Stimulated activated CD8-positive, alpha-beta memory T cell treated with anti-CD3 and anti-CD28 coated beads, Interleukin-15, amount 100 ng/mL, for 1 hour (primary cell): ENCODE data around the gene KCNIP3.

ENCODE experiments used
- DNase-seq: peaks from one replicate; pipeline ENCODE4 v3.0.0-alpha.2; 2020; ENCODE audit warnings: low read depth

KCNIP3 gene

DNA sequence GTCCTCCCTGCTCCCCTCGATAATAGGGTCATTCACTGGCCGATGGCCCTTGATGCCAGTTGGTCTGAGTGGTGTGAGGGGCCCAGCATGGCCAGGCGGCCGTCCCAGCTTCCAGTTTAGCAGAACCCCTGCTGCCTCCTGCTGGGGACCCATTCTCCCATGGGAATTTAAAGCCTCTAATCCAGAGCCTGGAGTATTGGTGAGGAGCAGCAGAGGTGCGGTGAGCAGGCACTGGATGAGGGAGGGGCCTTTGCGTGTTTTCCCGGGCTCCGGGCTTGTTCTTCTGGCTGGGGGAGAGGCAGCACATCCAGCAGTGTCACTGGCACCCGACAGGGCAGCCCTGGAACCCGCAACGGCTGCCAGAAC, 17.4 kb downstream of the KCNIP3 start:
- DNase-seq = no peak

DNA sequence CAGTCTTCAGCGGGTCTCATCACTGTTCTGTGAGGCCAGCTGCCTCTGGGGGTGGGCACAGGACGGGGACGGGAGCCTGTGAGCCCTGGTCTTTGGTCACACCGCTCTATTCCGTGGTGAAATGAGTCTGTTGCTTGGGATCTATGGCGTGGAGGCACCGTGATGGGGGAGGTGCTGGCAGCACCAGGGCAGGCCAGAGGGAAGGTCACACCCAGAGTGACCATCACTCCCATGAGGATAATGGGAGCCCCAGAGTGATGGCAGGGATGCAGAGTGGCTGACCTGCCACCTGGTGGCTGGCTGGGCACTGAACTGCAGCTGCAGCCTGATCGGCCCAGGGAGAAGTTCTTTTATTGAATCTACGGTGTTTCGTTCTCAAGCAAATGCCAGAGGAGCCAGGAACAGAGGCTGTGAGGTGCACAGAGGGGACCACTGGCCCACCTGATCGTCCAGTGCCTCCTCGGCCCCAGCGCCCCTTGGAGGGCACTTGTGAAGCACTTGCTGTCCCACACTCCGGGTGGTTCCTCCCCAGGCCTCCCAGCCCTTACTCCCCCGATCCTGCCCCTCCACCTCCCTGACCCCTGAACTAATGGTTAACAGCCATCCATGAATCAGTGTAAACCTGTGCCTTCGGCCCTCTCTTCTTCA, 17.9 kb downstream of the KCNIP3 start:
- no peak for DNase-seq

DNA sequence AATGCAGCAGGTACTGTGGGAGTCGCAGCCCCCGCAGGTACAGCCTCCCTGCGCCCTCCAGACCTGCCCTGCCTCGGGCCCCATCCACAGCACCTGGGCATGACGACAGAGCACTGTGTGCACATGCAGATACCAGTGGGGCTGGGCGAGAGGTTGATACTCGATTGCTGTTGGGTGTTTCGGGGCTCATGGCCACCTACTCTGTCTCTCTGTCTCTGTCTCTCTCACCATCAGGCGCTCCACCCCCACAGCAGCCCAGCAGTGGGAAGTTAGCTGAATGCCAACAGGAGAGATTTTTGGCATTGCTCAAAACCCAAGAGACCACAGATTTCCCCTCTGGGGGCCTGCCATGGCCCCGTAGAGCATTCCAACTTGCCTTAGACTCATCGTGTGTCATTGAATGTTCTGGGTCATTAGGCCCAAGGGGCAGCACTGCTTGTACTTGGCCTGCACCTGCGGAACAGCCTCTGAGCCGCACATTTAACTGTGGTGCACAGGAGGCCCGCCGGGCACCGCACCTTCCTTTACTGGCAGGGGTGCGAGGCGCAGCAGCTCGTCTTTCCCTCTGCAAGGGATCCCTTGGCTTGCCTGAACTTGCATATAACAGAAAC, 18.8 kb downstream of the KCNIP3 start:
- DNase-seq = no peak

DNA sequence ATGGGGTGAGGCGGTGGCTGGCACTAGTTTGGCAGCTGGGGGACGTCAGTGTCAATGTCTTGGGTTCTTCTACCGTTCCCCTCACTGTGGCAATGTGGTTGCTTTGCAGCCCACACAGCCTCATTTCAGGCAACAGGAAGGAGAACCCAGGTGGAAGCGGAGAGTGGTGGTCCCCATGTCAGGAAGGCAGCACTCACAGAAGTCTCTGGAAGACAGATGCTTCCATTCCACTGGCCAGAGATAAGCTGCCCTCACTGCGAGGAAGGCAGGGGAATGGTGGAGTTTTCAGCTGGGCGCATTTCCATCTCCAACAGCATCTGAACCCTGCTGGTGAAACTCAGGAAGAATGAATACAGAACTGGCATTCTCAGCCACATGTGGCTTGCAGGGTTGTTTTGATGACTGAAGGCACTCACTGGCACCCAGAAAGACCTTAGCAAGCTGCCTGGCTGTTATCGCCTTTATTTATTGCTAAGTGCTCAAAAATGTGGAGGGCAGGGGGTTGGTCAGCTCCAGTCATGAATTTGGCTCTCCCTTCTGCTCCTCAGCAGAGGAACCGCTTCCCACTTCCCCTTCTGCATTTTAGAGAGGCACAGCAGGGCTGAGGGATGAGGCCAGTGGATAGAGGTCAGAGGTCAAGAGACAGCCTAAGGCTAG, 19.4 kb downstream of the KCNIP3 start:
- DNase-seq = no peak

DNA sequence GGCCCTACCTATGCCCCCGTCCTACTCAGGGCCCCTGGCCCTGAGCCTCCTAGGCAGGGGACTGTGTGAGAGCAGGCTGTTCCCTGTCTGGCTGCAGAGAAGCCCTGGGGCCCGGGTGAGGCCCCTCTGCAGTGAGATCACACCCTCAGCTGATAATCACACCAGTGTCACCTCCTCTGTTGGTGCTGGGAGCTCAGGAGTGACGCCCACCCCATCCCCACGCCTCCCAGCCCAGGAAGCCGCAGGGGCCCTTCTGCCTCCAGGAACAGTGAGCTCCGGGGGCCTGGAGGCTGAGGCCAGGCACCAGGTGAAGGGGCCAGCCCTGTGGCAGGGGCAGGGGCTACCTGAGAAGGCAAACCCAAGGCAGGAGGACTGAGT, 20.0 kb downstream of the KCNIP3 start:
- DNase-seq = no peak

DNA sequence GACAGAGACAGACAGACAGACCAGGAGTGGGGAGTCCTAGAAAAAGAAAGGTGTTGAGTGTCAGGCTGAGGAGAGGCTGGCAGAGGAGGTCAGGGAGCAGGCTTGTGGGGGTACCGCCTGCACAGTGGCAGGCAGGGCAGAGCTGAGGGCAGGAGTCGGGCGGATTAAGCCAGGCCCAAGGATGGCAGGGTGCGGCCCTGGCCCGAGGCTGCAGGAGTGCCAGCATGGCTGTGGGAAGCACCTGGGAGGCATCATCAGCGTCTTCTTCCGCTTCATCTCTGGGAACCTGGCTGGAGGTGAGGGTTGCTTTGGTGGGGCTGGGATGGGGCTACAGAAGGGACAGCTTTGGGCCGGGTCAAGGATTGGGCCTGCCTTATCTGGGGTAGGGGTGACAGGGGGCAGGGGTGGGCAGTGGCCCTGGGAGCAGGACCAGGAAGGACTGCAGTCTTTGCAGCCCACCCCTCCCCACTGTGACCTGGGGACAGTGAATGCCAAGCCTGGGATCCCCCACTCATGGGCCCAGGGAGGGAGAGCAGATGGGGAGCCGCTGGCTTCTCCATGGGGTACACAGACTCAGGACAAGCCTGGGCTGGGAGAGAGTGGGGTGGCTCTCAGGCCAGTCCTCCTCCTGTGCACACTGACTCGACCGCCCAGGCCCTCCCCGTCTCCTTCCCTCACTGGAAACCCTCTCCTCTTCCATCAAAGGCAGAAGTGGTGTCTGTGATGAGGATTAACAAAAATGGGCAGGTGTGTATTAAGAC, 20.7 kb downstream of the KCNIP3 start:
- DNase-seq = no peak

DNA sequence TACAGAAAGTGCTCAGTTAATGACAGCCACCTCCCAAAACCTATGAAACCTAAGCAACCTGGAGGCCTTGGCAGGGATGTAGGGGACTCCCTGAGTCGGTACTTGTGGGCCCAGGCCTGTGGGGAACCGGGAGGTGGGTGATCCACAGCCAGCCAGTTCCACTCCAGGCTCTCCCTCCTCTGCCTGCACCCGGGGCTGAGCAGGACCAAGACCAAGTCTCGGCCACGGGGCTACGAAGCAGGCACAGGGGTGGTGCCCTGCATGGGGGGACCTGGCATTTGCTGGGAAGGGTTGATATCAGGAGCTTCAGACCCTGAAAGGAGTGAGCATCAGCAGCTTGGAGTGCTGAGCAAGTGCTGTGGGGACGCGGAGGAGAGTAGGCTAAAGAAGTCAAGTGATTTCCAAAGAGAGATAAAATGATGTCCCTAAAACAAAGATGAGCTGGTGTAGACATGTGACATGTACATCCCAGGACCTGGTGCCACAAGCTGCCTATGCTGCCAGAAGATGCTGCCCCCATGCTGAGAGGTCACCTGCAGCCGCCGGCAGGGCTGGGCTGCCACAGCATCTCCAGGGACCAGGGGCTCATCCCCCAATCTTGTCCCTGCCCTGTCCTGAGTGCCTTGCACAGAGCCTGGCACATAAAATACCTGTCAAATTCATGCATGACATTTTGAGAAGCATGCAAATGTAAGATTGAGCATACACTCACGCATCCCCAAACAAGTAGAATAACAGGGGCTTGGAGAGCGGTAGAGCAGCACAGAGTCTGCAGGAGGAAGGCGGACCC, 21.5 kb downstream of the KCNIP3 start:
- no peak for DNase-seq

DNA sequence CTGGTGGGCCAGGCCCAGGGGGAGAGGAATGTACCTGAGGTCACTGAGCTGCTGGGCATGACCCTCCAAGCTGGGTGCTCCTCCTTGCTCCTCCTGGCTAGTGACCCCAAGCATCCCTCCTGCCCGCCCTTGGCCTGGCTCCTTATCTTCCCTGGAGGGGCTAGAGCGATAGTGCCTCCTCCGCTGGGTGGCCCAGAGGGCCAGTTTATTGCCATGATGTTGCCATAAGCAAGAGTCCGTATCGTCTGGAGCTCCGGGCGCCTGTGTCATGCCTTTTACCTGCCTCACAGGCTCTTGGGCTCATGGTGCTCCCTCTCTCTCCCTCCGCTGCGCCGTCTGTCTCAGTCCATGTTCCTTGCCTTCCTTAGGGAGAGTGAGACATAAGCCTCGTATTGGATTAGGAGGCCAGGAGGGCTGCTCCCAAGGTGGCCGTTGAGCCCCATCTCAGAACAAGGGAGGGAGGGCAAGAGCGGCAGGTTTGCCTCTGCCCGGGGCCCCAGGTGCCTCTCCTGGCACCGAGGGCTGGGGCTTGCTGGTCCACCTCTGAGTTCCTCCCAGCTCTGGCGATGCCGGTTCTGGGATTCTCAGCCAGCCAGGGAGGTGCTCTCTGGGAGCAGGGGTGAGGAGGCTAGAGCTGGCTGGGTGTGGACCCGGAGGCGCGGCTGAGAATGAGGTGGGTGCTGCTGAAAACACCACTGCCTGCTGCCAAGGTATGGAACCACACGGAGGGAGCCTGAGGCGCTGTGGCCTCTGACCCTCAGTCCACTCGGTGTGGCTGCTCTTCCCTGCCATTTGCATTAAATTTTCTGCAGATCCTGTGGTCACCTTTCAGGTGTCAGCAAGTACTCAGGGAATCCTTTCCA, 22.6 kb downstream of the KCNIP3 start:
- DNase-seq = no peak

DNA sequence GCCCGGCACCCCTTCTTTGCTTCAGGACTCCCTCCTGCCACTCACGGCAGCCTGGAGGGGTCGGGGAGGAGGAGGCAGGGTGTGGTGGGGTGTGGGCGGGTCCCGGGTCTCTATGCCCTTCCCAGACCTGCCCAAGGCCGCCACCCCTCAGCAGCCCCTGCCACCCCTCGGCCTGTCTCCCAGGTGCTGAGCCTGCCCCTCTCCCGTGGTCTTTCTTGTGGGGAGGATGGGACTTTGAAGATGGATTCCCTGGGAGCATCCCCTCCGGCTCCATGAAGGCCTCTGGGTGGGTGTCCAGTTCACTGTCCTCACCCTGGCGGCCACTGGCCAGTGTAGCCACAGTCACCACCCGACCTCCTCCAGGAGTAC, 23.2 kb downstream of the KCNIP3 start:
- DNase-seq = no peak

DNA sequence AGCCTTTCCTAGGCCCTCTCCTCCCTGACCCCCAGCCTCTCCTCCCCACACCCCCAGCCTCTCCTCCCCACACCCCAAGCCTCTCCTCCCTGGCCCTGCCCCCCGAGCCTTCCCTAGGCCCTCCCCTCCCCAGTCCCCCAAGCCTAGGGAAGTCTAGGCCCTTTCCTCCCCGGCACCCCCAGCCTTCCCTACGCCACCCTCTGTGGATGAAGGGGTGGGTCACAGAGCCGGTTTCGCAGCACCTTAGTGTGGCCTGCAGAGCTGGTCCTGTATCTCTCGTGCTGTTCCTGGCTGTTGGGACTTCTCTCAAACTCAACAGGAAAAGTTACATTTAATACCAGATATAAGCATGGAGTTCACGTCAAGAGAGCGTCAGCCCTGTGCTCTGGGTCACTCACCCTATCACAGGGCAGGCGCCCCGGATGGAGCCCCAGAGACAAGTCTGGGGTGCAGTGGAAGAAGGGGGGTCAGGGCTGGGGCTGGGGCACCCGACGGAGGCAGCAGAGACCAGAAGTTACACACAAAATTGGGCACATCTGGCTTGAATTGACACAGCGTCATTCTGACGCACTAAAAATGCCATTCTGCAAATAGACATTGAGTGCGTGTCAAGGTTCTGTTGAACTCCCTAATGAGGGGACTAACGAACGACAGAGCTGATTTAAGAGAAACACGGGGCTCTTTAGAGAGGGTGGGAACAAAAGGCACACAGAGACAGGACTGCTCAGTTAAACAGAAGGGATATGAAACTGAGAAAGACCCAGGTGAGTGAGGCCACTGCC, 24.0 kb downstream of the KCNIP3 start:
- no peak for DNase-seq

DNA sequence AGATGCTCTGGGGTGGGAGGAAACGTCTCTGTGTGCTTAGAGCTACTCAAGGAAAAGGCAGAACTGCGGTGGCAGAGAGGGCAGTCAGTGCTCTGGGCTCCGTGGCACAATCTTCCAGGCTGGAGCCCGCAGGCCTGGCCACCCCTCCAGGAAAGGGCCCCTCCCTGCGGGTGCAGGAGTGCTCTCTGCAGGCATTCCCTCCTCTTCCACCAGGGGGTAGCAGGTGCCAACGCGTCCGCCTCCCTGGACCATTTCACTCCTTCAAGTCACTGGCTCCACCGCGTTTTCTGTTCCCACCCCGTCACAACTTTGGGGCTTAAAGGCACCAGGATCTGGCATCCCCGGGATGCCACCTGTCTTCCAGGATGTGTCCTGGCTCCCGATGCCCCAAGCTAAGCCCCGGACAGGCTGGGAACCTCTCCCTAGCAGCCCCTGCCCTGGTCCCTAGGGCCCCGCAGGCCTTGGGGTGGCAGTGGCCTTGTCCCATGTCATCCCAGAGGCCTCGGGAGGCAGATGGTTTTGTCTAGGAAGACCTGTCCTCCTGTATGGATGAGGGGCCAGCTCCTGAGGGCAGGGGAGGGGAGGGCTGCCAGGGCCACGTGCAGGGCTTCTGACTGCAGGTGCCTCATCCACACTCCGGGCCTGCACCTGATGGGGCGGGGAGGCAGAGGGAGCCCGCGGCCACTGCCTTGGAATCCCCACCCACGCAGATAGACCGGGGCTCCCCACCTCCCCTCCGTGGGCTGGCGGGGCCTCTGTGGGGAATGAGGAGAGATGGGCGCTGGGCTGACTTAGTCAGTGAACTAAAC, 26.4 kb downstream of the KCNIP3 start:
- no peak for DNase-seq

DNA sequence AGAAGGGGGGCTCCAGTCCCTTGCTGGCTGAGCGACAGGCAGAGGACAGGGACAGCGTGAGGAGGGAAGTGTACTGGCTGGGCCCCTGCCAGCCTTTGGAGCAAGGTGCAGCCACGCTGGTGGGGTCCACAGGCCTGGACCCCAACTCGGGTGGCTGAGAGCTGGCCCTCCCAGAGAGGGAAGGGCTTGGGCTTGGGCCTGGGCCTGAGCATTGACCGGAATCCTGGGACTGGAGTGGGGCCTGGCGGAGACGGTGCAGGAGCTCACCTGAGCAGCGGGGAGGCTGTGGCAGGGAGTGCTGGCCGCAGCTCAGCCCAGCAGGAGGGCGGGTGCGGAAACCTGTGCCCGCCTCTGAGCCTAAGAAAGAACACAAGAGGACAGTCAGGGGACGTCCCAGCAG, 27.9 kb downstream of the KCNIP3 start:
- DNase-seq = no peak

DNA sequence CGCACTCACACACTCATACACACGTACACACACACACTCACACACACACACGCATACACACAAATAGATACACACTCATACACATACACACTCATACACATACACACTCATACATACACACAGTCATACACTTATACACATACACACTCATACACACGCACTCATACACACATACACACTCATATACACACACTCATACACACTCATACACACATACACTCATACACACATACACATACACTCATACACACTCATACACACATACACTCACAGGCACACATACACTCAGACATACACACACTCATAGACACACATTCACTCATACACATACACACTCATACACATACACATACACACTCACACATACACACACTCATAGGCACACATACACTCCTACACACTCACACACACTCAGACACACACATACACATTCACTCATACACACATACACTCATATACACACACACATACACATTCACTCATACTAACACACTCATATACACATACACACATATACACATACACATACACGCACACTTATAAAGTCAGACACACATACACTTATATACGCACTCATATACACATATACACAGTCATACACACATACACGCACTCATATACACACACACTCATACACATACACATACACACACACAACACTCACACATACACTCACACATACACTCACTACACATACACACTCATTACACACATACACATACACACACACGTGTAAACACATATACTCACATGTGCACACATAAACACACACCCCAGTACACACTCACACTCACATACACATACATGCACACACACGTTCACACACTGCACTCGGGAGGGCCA, 28.7 kb downstream of the KCNIP3 start:
- DNase-seq = no peak

DNA sequence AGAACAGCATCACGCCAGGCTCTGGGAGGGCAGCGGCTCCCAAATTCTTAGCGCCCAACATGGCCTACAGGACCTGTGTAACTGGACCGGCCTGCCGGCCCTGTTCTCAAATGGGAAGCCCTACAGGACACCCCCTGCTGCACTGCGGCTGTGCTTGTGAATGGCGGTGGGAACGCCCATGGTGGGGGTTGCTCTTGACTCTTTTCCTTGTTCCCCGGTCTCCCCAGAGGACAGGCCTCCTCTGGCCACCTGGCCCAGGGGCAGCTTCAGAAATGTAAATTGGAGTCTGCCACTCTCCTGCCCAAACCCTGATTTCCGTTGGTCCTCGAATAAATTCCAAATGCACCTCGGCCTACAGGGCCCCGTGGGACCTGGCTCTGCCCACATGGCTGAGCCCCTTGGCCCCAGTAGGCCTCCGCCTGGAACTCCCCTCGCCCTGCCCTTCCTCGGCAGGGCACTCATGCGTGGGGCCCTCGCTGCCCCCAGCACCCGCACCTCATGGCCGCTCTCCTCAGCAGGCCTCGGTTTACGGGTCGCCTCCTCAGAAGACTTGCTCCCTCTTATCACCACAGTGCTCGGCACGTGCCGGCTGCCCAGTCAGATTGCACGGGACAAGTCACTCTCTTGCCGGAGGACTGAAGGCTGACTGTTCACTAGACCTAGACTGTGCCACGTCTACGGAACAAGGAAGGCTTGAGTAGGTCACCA, 29.4 kb downstream of the KCNIP3 start:
- DNase-seq = no peak

DNA sequence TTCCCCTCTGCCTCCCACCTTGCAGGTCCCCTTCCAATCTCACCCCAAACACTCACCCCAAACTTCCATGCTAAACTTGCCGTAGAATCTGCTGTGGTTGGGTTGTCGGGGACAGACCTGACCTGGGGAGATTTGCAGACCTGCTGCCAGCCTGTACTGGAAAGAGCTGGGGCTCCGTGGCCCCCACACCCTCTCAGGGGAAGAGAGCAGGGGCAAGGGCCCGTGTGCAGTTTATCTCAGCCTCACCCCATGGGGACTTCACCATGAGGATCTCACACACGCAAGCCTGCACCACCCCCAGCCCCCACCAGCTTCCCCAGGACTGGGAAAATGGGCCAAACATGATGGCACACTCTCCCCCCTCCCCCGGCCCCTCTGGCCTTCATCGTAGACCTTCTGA, 30.7 kb downstream of the KCNIP3 start:
- no peak for DNase-seq

DNA sequence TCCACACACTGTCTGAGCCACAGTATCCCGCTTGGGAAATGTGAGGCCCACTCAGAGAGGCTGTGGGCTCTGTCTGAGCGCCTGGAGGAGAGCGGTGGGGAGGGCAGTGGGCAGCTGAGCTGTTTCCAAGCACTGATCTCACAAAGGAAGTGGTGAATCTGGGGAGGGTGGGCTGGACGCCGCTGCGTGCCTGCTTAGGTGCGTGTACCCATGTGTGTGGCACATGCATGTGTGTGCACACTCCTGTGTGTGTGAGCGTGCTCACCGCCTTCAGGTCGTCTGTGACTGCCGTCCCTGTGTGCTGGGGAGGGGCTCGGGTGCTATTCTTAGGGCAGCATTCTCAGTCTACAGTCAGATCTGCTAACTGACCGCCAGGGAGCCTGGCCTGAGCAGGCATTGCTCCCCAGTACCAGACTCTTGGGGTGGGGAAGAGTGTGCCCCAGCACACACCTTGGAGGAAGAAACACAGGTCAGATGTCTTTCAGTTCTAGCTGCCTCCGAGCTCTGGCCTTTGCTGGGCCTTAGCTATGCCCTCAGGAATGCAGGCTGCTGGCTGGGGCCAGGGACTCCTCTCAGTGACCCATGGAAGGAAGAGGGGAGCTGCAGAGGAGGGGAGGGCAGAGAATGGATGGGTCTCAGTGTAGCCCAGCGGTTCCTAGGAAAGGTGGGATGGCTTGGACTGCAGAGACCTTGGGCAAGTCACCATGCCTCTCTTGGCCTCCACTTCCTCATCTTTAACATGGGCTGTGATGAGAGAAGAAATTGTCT, 31.4 kb downstream of the KCNIP3 start:
- DNase-seq = no peak

DNA sequence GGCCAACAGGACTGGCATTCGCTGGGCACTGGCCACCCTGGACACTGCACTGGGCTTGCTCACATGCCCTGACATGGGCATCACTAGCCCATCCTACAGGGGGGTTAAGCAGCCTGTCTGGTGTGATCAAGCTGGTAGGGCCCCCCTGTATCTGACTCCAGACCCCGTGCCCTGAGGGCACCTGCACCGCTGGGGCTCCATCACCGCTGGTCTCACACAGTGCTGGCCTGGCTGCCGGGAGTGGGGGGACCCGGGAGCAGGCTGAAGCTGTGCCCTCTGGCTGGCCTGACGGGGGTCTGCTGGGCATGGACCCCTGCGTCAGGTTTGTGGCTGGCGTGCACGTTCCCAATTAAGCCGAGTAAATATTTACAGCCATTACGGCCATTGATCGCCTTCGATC, 32.3 kb downstream of the KCNIP3 start:
- DNase-seq = no peak
